ENCODE data around the gene MICAL2.

GRCh38 chr11:12223771-12224536, 113.6 kb downstream of the MICAL2 start:
- TF ChIP-seq, protein P1, sequence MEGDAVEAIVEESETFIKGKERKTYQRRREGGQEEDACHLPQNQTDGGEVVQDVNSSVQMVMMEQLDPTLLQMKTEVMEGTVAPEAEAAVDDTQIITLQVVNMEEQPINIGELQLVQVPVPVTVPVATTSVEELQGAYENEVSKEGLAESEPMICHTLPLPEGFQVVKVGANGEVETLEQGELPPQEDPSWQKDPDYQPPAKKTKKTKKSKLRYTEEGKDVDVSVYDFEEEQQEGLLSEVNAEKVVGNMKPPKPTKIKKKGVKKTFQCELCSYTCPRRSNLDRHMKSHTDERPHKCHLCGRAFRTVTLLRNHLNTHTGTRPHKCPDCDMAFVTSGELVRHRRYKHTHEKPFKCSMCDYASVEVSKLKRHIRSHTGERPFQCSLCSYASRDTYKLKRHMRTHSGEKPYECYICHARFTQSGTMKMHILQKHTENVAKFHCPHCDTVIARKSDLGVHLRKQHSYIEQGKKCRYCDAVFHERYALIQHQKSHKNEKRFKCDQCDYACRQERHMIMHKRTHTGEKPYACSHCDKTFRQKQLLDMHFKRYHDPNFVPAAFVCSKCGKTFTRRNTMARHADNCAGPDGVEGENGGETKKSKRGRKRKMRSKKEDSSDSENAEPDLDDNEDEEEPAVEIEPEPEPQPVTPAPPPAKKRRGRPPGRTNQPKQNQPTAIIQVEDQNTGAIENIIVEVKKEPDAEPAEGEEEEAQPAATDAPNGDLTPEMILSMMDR (conservative IDR thresholded peaks at IDR 0.05; ENCODE audit: low read depth, low read length), result no peak
- TF ChIP-seq EZH2phosphoT487 (IDR thresholded peaks at IDR 0.05; ENCODE audit: borderline replicate concordance, low read length) (no peak), EZH2 (IDR thresholded peaks at IDR 0.05; ENCODE audit: low read length, unreplicated experiment) (no peak)

Data from PC-3 (cell line).